Endodermal cell (in vitro differentiated cells): Measurements from ENCODE around the gene AADACL3. TPM values are rescaled to one million over a fixed set of nuclear protein-coding genes. Genes with fewer than 3 reads are reported as not detected.
A peak's percentile ranks its signal among the peaks of the same experiment; 100 is the strongest.

Experiments used
- DNase-seq: peaks from one replicate; pipeline ENCODE4 v3.0.0-alpha.2; 2017
- H3K27ac ChIP-seq: 2 replicates; pipeline ENCODE4 v1.5.1; 2013; ENCODE audit warnings: mild to moderate bottlenecking, low read depth, low read length, moderate library complexity
- H3K27me3 ChIP-seq: 2 replicates; pipeline ENCODE4 v1.6.1; 2013; ENCODE audit warnings: mild to moderate bottlenecking, low read length, moderate library complexity; ENCODE audit not compliant: insufficient read depth, control insufficient read depth, poor library complexity, severe bottlenecking
- H3K36me3 ChIP-seq: 2 replicates; pipeline ENCODE4 v1.7.0; 2013; ENCODE audit warnings: mild to moderate bottlenecking, low read length, moderate library complexity; ENCODE audit not compliant: control insufficient read depth, insufficient read depth
- H3K4me1 ChIP-seq: one replicate; pipeline ENCODE4 v1.7.0; 2013; ENCODE audit warnings: low read length; ENCODE audit not compliant: control insufficient read depth, insufficient read depth
- H3K4me3 ChIP-seq: 2 replicates; pipeline ENCODE4 v1.5.1; 2013; ENCODE audit warnings: mild to moderate bottlenecking, low read length, moderate library complexity
- H3K9ac ChIP-seq: 2 replicates; pipeline ENCODE4 v1.6.1; 2013; ENCODE audit warnings: mild to moderate bottlenecking, low read length, moderate library complexity; ENCODE audit not compliant: poor library complexity, severe bottlenecking; ENCODE audit errors: extremely low read depth
- H3K9me3 ChIP-seq: 2 replicates; pipeline ENCODE4 v1.6.1; 2013; ENCODE audit warnings: mild to moderate bottlenecking, low read length, moderate library complexity; ENCODE audit not compliant: control insufficient read depth
- H3K27ac Mint-ChIP-seq: 2 replicates; pipeline ENCODE4 v1.8.0; 2020; ENCODE audit warnings: mixed read lengths
- H3K27me3 Mint-ChIP-seq: 2 replicates; pipeline ENCODE4 v1.8.0; 2021; ENCODE audit warnings: mild to moderate bottlenecking, mixed read lengths; ENCODE audit not compliant: insufficient read depth
- H3K36me3 Mint-ChIP-seq: 2 replicates; pipeline ENCODE4 v1.8.0; 2020; ENCODE audit warnings: low read depth, mixed read lengths
- H3K4me1 Mint-ChIP-seq: 2 replicates; pipeline ENCODE4 v1.8.0; 2020; ENCODE audit warnings: mixed read lengths
- H3K4me3 Mint-ChIP-seq: 2 replicates; pipeline ENCODE4 v1.8.0; 2020; ENCODE audit warnings: mild to moderate bottlenecking, moderate library complexity, mixed read lengths
- H3K9me3 Mint-ChIP-seq: 2 replicates; pipeline ENCODE4 v1.8.0; 2020; ENCODE audit warnings: mild to moderate bottlenecking, mixed read lengths
- CTCF ChIP-seq: fragments of 200-600 bp; sonication (generic); conservative IDR thresholded peaks from 2 replicates; pipeline ENCODE4 v1.5.0; 2021; ENCODE audit warnings: antibody characterized with exemption, mild to moderate bottlenecking
- WGBS, 2 experiments: methylation state at CpG; one replicate each; pipeline versions ENCODE4 v1.1.5 to v1.1.7; 2013; ENCODE audit warnings: missing lambda C conversion rate in 2 of 2, mixed read lengths in 1 of 2; ENCODE audit not compliant: insufficient coverage in 1 of 2, insufficient read length in 1 of 2; 5-methylcytosine and 5-hydroxymethylcytosine counted together
- total RNA-seq, 2 donors: library from RNA; stranded (reverse); fragmentation: NEBNext Ultra II Directional in 1 of 2; extraction: Animal tissue kit (Norgen Biotek cat#: 25700) in 1 of 2; gene quantifications; 2 replicates in 1 of 2; 3 replicates in 1 of 2; pipeline ENCODE4 v1.2.1, GENCODE V29; 2021

Gene AADACL3
- total RNA-seq, 2 donors from 2014 or later, result 0.24 TPM; not detected in 1

- no peaks in the 10 kb centered on the region for H3K4me1 Mint-ChIP-seq
- peak; percentile 28 for DNase-seq
- H3K36me3 ChIP-seq, result no peaks in the 10 kb centered on the region
- H3K27me3 ChIP-seq, result no peaks in the 10 kb centered on the region
- H3K4me3 Mint-ChIP-seq, result no peak overlapping the region
- no peaks in the 10 kb centered on the region for H3K9me3 ChIP-seq
- no peak overlapping the region for H3K9ac ChIP-seq
- H3K9me3 Mint-ChIP-seq, result no peaks in the 10 kb centered on the region
- no peak overlapping the region for H3K27ac ChIP-seq
- H3K27ac Mint-ChIP-seq, result no peak overlapping the region
- H3K4me1 ChIP-seq, result no peaks in the 10 kb centered on the region
- H3K4me3 ChIP-seq, result no peak overlapping the region
- no peaks in the 10 kb centered on the region for H3K36me3 Mint-ChIP-seq
- H3K27me3 Mint-ChIP-seq, result no peaks in the 10 kb centered on the region
- no peak for TF ChIP-seq CTCF
- 90 to 96% methylated on average over 4 to 6 of the region's 6 CpGs for WGBS, 2 experiments
Observed at GRCh38 chr1:12757836-12758235, 41.9 kb downstream of the AADACL3 start.

DNA sequence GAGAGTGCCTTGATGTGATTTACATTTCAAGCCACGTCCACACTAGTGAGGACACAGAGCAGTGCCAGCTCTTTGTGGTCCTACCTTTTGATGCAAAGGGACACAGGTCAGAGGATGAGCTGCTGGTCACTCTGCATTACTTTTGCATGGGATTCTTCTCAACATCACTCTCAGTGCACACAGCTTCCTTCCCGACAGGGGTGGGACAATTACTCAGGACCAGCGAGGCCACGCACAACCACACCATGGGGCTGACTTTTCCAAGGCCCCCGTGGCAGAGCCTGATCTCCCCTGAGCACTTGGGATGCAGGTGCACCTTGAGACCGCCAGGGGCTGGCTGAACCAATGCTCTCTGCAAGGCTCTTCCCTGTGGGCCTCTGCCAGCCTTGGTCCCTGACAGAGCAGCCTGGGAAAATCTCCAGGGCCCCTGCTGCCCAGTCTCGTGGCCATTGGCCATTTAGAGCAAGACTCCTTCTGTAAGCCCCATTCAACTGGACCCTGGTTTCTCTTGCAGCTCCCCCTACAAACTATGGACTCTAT is 44.4 kb downstream of the AADACL3 start:
- no peaks in the 10 kb centered on the region for H3K4me1 ChIP-seq
- H3K36me3 ChIP-seq, result no peaks in the 10 kb centered on the region
- Mint-ChIP-seq H3K27ac (no peak overlapping the region), H3K36me3 (no peaks in the 10 kb centered on the region), H3K9me3 (no peaks in the 10 kb centered on the region), H3K4me3 (no peak overlapping the region), H3K27me3 (no peaks in the 10 kb centered on the region), H3K4me1 (no peaks in the 10 kb centered on the region)
- H3K9me3 ChIP-seq, result no peaks in the 10 kb centered on the region
- no peak overlapping the region for H3K4me3 ChIP-seq
- H3K27me3 ChIP-seq, result no peaks in the 10 kb centered on the region
- peak; percentile 72 for TF ChIP-seq CTCF
- H3K9ac ChIP-seq, result no peak overlapping the region
- peak; percentile 81 for DNase-seq
- 72 to 78% methylated on average over 2 to 7 of the region's 7 CpGs for WGBS, 2 experiments
- no peak overlapping the region for H3K27ac ChIP-seq

- H3K27ac ChIP-seq, result no peak overlapping the region
- no peaks in the 10 kb centered on the region for H3K27me3 ChIP-seq
- DNase-seq, result peak; percentile 4
- Mint-ChIP-seq H3K9me3 (no peaks in the 10 kb centered on the region), H3K4me3 (no peak overlapping the region), H3K27ac (no peak overlapping the region), H3K4me1 (no peaks in the 10 kb centered on the region), H3K27me3 (no peaks in the 10 kb centered on the region), H3K36me3 (no peaks in the 10 kb centered on the region)
- no peak overlapping the region for H3K4me3 ChIP-seq
- no peaks in the 10 kb centered on the region for H3K4me1 ChIP-seq
- H3K36me3 ChIP-seq, result no peaks in the 10 kb centered on the region
- no peak for TF ChIP-seq CTCF
- H3K9ac ChIP-seq, result no peak overlapping the region
- 91 to 92% methylated on average over 5 of the region's 5 CpGs for WGBS, 2 experiments
- H3K9me3 ChIP-seq, result no peaks in the 10 kb centered on the region
Observed at GRCh38 chr1:12761781-12762180, 45.9 kb downstream of the AADACL3 start.
